CD4-positive, alpha-beta T cell (primary cell): ENCODE measurements around the gene CACNA2D3. TPM values are rescaled to one million over a fixed set of nuclear protein-coding genes. Genes with fewer than 3 reads are reported as not detected.

Source experiments
- ATAC-seq: fragments of 200-7000 bp; cut with Tn5 transposase; one replicate; pipeline ENCODE4 v1.10.0; 2022; ENCODE audit warnings: mild to moderate bottlenecking; ENCODE audit not compliant: poor library complexity
- CTCF ChIA-PET: fragments of 350-600 bp; sonication (Branson Sonifier 250); formaldehyde crosslinking; loops from one replicate; lab custom pipeline; 2021; ENCODE audit warnings: antibody characterized with exemption, inconsistent platforms; lab: Charles Lee
- POLR2A ChIA-PET: fragments of 350-600 bp; sonication (Branson Sonifier 250); formaldehyde crosslinking; loops from one replicate; lab custom pipeline; 2021; ENCODE audit warnings: antibody characterized with exemption, inconsistent platforms; lab: Charles Lee
- DNase-seq, 14 experiments: peaks; one replicate each; pipeline ENCODE4 v3.0.0-alpha.2; 2013 to 2020; ENCODE audit warnings: mixed read lengths in 2 of 14
- H3K27ac ChIP-seq, 2 donors: one replicate each; pipeline versions ENCODE4 v1.5.1 to v1.7.0; 2013; ENCODE audit warnings: low read length in 2 of 2, low read depth in 1 of 2, mild to moderate bottlenecking in 1 of 2
- H3K27me3 ChIP-seq, 2 experiments: 1 replicate in 1 of 2; 2 replicates in 1 of 2; pipeline versions ENCODE4 v1.6.1 to v1.7.0; 2013; ENCODE audit warnings: low read length in 2 of 2, control low read depth in 1 of 2, mild to moderate bottlenecking in 1 of 2, moderate library complexity in 1 of 2; ENCODE audit not compliant: insufficient read depth in 2 of 2, control insufficient read depth in 1 of 2
- H3K36me3 ChIP-seq: one replicate; pipeline ENCODE4 v1.6.1; 2013; ENCODE audit warnings: low read length, control low read depth; ENCODE audit not compliant: insufficient read depth
- H3K4me1 ChIP-seq: one replicate; pipeline ENCODE4 v1.6.1; 2013; ENCODE audit warnings: low read length, control low read depth; ENCODE audit not compliant: insufficient read depth
- H3K4me3 ChIP-seq: one replicate; pipeline ENCODE4 v1.5.1; 2013; ENCODE audit warnings: mild to moderate bottlenecking, low read length, moderate library complexity
- H3K9me3 ChIP-seq, 2 experiments: 1 replicate in 1 of 2; 2 replicates in 1 of 2; pipeline versions ENCODE4 v1.6.1 to v1.7.0; 2013; ENCODE audit warnings: low read length in 2 of 2, mild to moderate bottlenecking in 2 of 2, control low read depth in 1 of 2, moderate library complexity in 1 of 2; ENCODE audit not compliant: control insufficient read depth in 1 of 2, insufficient read depth in 1 of 2
- H3K27ac Mint-ChIP-seq: one replicate; pipeline ENCODE4 v1.8.0; 2020; ENCODE audit warnings: mixed read lengths
- H3K27me3 Mint-ChIP-seq: one replicate; pipeline ENCODE4 v1.8.0; 2021; ENCODE audit warnings: mixed read lengths
- H3K36me3 Mint-ChIP-seq: one replicate; pipeline ENCODE4 v1.8.0; 2021; ENCODE audit warnings: low read depth, mixed read lengths
- H3K4me1 Mint-ChIP-seq: one replicate; pipeline ENCODE4 v1.8.0; 2021; ENCODE audit warnings: low read depth, mixed read lengths
- H3K4me3 Mint-ChIP-seq: one replicate; pipeline ENCODE4 v1.8.0; 2020; ENCODE audit warnings: mild to moderate bottlenecking, mixed read lengths
- H3K9me3 Mint-ChIP-seq: one replicate; pipeline ENCODE4 v1.8.0; 2020; ENCODE audit warnings: mixed read lengths
- intact Hi-C, 2 experiments: fragments of 100-400 bp; cut with DNase I in 1 of 2; cut with micrococcal nuclease in 1 of 2; formaldehyde crosslinking; loops; one replicate each; pipeline versions ENCODE4 v1.15.1 to v1.9.0; 2023 to 2025; cut with DNase I, micrococcal nuclease
- total RNA-seq, 174 experiments: library from RNA in 2 of 174; stranded (reverse) in 2 of 174; gene quantifications; one replicate each; pipeline ENCODE4 v1.2.3 and lab custom pipeline; 2021 to 2026
- TF ChIP-seq, protein P1 (sequence below): fragments of 200-600 bp; IDR thresholded peaks from one replicate; pipeline ENCODE4 v1.8.0; 2022; ENCODE audit warnings: antibody characterized with exemption, mild to moderate bottlenecking

CACNA2D3 gene
- total RNA-seq, 2 experiments from 2014 or later, result 0.08 TPM; not detected in 1

DNA sequence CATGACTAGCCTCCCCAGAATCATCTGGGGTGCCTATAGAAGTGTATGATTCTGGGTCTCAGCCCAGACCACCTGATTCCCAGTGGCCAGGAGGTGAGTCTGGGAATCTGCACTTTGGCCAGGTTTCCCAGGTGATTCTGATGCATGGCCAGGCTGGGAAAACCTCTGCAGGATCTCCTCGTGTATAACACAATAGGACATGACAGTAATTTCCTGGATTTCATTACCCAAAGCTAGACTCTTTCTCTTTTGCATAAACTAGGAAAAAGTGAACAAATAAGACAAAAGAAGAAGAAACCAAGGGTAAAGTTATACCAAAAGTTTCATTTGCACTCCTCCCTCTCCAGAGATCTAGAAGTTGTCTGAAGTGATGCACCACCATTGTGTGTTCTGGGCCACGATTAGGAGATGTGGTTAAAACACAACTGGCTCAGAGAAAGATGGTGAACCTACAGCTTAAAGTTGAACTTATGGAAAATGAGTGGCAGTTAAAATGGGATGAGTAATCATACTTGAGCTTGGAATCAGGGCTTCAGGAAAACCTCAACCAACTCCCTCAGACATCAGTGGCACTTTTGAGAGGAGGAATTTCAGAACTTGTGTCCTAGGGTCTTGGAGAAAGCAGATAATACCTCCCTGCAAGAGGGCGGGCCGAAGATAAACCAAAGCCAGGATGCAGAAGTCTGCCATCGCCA lies 914.7 kb downstream of the CACNA2D3 start:
- no peaks in the 10 kb centered on the region for H3K4me1 Mint-ChIP-seq
- H3K36me3 Mint-ChIP-seq, result no peaks in the 10 kb centered on the region
- no peaks in the 10 kb centered on the region for H3K4me1 ChIP-seq
- no peak overlapping the region for H3K4me3 Mint-ChIP-seq
- intact Hi-C loops, result no loop called here
- POLR2A ChIA-PET, result no interaction called here
- H3K27me3 Mint-ChIP-seq, result no peaks in the 10 kb centered on the region
- CTCF ChIA-PET, result no interaction called here
- no peak overlapping the region for H3K4me3 ChIP-seq
- no peak overlapping the region for H3K27ac ChIP-seq
- H3K27me3 ChIP-seq, result no peaks in the 10 kb centered on the region
- no peak overlapping the region for H3K27ac Mint-ChIP-seq
- DNase-seq, result no peak
- no peaks in the 10 kb centered on the region for H3K9me3 Mint-ChIP-seq
- TF ChIP-seq, protein P1, sequence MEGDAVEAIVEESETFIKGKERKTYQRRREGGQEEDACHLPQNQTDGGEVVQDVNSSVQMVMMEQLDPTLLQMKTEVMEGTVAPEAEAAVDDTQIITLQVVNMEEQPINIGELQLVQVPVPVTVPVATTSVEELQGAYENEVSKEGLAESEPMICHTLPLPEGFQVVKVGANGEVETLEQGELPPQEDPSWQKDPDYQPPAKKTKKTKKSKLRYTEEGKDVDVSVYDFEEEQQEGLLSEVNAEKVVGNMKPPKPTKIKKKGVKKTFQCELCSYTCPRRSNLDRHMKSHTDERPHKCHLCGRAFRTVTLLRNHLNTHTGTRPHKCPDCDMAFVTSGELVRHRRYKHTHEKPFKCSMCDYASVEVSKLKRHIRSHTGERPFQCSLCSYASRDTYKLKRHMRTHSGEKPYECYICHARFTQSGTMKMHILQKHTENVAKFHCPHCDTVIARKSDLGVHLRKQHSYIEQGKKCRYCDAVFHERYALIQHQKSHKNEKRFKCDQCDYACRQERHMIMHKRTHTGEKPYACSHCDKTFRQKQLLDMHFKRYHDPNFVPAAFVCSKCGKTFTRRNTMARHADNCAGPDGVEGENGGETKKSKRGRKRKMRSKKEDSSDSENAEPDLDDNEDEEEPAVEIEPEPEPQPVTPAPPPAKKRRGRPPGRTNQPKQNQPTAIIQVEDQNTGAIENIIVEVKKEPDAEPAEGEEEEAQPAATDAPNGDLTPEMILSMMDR, result no peak
- peaks cover 0 to 3% of the 10 kb centered on the region in 2 experiments for H3K9me3 ChIP-seq
- no peak for ATAC-seq
- no peaks in the 10 kb centered on the region for H3K36me3 ChIP-seq

DNA sequence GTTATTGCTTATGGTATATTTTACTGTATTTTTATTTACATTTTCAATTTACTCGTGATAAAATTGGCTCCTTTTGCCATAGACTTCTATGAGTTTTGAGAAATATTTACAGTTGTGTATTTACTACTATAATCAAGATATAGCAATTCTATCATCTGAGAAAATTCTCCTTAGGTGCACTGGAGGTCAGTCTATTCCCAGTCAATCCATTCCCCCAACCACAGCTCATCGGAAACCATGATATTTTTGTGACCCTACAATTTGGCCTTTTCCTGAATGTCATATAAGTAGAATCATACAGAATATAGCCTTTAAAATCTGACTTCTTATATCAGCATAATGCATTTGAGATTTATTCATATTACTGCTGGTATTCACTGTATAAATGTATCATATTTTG lies 920.2 kb downstream of the CACNA2D3 start:
- no peaks in the 10 kb centered on the region for H3K9me3 Mint-ChIP-seq
- intact Hi-C loops, result no loop called here
- DNase-seq (no peak), ATAC-seq (no peak)
- H3K27me3 Mint-ChIP-seq, result no peaks in the 10 kb centered on the region
- Histone ChIP-seq H3K27ac (no peak overlapping the region), H3K36me3 (no peaks in the 10 kb centered on the region), H3K4me1 (no peaks in the 10 kb centered on the region), H3K9me3 (no peaks in the 10 kb centered on the region), H3K4me3 (no peak overlapping the region), H3K27me3 (no peaks in the 10 kb centered on the region)
- no peak overlapping the region for H3K27ac Mint-ChIP-seq
- TF ChIP-seq, protein P1, result no peak
- POLR2A ChIA-PET, result no interaction called here
- no peak overlapping the region for H3K4me3 Mint-ChIP-seq
- CTCF ChIA-PET, result no interaction called here
- no peaks in the 10 kb centered on the region for H3K4me1 Mint-ChIP-seq
- no peaks in the 10 kb centered on the region for H3K36me3 Mint-ChIP-seq

GRCh38 chr3:55044486-55044885 lies 922.1 kb downstream of the CACNA2D3 start:
- POLR2A ChIA-PET, result no interaction called here
- H3K27me3 Mint-ChIP-seq, result no peaks in the 10 kb centered on the region
- no peaks in the 10 kb centered on the region for H3K4me1 ChIP-seq
- H3K4me1 Mint-ChIP-seq, result no peaks in the 10 kb centered on the region
- H3K27ac Mint-ChIP-seq, result no peak overlapping the region
- no peaks in the 10 kb centered on the region for H3K9me3 Mint-ChIP-seq
- intact Hi-C loops, result no loop called here
- no peak overlapping the region for H3K4me3 Mint-ChIP-seq
- no peaks in the 10 kb centered on the region for H3K9me3 ChIP-seq
- TF ChIP-seq, protein P1, result no peak
- no peaks in the 10 kb centered on the region for H3K36me3 ChIP-seq
- no peak overlapping the region for H3K27ac ChIP-seq
- no peaks in the 10 kb centered on the region for H3K27me3 ChIP-seq
- no peaks in the 10 kb centered on the region for H3K36me3 Mint-ChIP-seq
- CTCF ChIA-PET, result no interaction called here
- H3K4me3 ChIP-seq, result no peak overlapping the region
- DNase-seq (no peak), ATAC-seq (no peak)
